ENCODE data around the gene F2RL1. TPM values are rescaled to one million over a fixed set of nuclear protein-coding genes. Genes with fewer than 3 reads are reported as not detected.

The F2RL1 gene
- total and polyA plus RNA-seq, 2 of the 8 experiments (the other 6 are each of a cell fraction or from before 2014, with no cell fraction given) = 23.2 to 26.6 TPM

GRCh38 chr5:76808141-76808691 lies 10.6 kb upstream of the F2RL1 start (continued):
- TF ChIP-seq MAFK (IDR thresholded peaks at IDR 0.05; ENCODE audit: low read depth, low read length) = no peak
- TF ChIP-seq BCL11A (IDR thresholded peaks at IDR 0.05; ENCODE audit: low read depth in 2 of 2, low read length in 2 of 2) = peak in 1 of 2 experiments; percentile 4
- TF ChIP-seq SIN3A (conservative IDR thresholded peaks at IDR 0.05 in 1 of 2, IDR thresholded peaks at IDR 0.05 in 1 of 2; ENCODE audit: low read depth in 1 of 2, low read length in 2 of 2) = no peak
- peak; percentile 16; the same call in 1 of the 2 replicates for TF ChIP-seq SP4 (IDR thresholded peaks at IDR 0.05; ENCODE audit: low read length)
- TF ChIP-seq JUN (IDR thresholded peaks at IDR 0.05; ENCODE audit: low read depth, low read length) = 0 out of 2 replicates have a peak, but pooled peaks have one; percentile 3
- TF ChIP-seq CHD2 (IDR thresholded peaks at IDR 0.05; ENCODE audit: low read length) = peak; percentile 58
- 0 out of 2 replicates have a peak, but pooled peaks have one; percentile 27 for TF ChIP-seq BACH1 (IDR thresholded peaks at IDR 0.05; ENCODE audit: low read length)
- peak; percentile 57; the same call in 1 of the 2 replicates for TF ChIP-seq KDM1A (IDR thresholded peaks at IDR 0.05; ENCODE audit: borderline replicate concordance, low read length)
- peak; percentile 51 to 56; a peak in 2 of 3 replicates for TF ChIP-seq POLR2A (IDR thresholded peaks at IDR 0.05; ENCODE audit: control extremely low read depth in 1 of 2, low read depth in 2 of 2, low read length in 2 of 2)
- no peak for TF ChIP-seq SAP30 (IDR thresholded peaks at IDR 0.05; ENCODE audit: insufficient read depth, insufficient replicate concordance, low read length)
- no peak for TF ChIP-seq E2F6 (IDR thresholded peaks at IDR 0.05)
- no peak for TF ChIP-seq EGR1 (IDR thresholded peaks at IDR 0.05; ENCODE audit: borderline replicate concordance, low read depth, low read length)
- 0 out of 2 replicates have a peak, but pooled peaks have one; percentile 14 for TF ChIP-seq CREB1 (IDR thresholded peaks at IDR 0.05)
- TF ChIP-seq CBX8 (IDR thresholded peaks at IDR 0.05; ENCODE audit: borderline replicate concordance, low read depth, low read length) = no peak
- no peak for TF ChIP-seq USF2 (IDR thresholded peaks at IDR 0.05; ENCODE audit: low read length)
- TF ChIP-seq HDAC2 (IDR thresholded peaks at IDR 0.05; ENCODE audit: borderline replicate concordance in 1 of 2, low read depth in 2 of 2, low read length in 2 of 2) = peak in 1 of 2 experiments; percentile 79; a peak in 2 of 4 replicates
